Suprapubic skin (tissue), 4 donors: ENCODE data around the gene ADAM19.

Experiments used
- CTCF ChIP-seq, 2 donors: fragments of 200-600 bp in 1 of 2; fragments of 450-650 bp in 1 of 2; sonication (generic) in 1 of 2; IDR thresholded peaks; one replicate each; pipeline ENCODE4 v1.5.1; 2016 to 2019; ENCODE audit warnings: antibody characterized with exemption in 2 of 2, mild to moderate bottlenecking in 1 of 2, moderate library complexity in 1 of 2
- POLR2A ChIP-seq, 2 donors: fragments of 450-650 bp; IDR thresholded peaks; one replicate each; pipeline ENCODE4 v1.6.1; 2017; ENCODE audit warnings: antibody characterized with exemption in 2 of 2, mild to moderate bottlenecking in 2 of 2, moderate library complexity in 2 of 2
- POLR2AphosphoS5 ChIP-seq, 3 donors: sonication (generic); formaldehyde crosslinking; IDR thresholded peaks; one replicate each; pipeline ENCODE4 v1.6.1; 2017; ENCODE audit warnings: antibody characterized with exemption in 3 of 3

DNA sequence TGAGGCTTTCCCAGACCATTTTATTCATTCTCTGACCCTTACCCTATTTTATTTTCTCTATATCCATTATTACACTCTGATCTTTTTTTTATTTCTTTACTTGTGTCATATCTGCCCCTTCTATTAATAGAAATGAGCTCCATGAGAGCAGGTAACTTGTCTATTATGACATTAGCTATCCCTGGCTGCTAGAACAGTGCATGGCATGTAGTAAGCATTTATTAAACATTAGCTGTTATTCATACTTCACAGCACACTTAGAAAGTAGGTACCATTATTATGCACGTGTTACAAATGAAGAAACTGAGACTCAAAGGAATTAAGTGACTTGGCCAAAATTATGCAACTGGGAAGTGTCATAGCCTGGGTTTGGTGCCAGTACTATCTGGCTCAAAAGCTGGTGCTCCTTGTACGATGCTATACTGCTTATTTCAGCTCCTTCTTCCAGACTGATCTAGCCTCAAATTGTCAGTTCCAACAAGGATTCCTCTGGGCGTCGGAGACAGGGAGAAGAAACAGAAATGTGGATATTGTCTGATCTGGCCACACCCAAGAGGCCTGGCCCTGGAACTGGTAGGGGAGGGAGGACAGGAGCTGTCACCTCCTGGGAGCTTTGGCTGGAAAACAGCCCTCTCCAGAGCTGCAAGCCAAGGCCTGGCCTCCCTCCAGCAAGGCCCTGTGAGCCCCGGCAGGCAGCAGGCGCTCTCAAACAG is 126.4 kb downstream of the ADAM19 start:
- TF ChIP-seq CTCF (IDR thresholded peaks at IDR 0.05) = no peak
- no peak for TF ChIP-seq POLR2A (IDR thresholded peaks at IDR 0.05)
- no peak for TF ChIP-seq POLR2AphosphoS5 (IDR thresholded peaks at IDR 0.05)
